Nephron (organoid): ENCODE results near the gene CCBE1.

Experiments
- H3K27ac Mint-ChIP-seq, 3 experiments: 2 replicates each; pipeline ENCODE4 v1.8.0; 2020; ENCODE audit warnings: mixed read lengths in 3 of 3, mild to moderate bottlenecking in 2 of 3, moderate library complexity in 1 of 3
- H3K27me3 Mint-ChIP-seq: 2 replicates; pipeline ENCODE4 v1.8.0; 2021; ENCODE audit warnings: low read depth, mild to moderate bottlenecking, moderate library complexity, mixed read lengths
- H3K36me3 Mint-ChIP-seq: 2 replicates; pipeline ENCODE4 v1.8.0; 2020; ENCODE audit warnings: low read depth, mixed read lengths
- H3K4me1 Mint-ChIP-seq: 2 replicates; pipeline ENCODE4 v1.8.0; 2020; ENCODE audit warnings: mixed read lengths
- H3K4me3 Mint-ChIP-seq, 3 experiments: 2 replicates each; pipeline ENCODE4 v1.8.0; 2020; ENCODE audit warnings: mild to moderate bottlenecking in 3 of 3, mixed read lengths in 3 of 3, moderate library complexity in 2 of 3
- H3K9me3 Mint-ChIP-seq: 2 replicates; pipeline ENCODE4 v1.8.0; 2020; ENCODE audit warnings: mixed read lengths
- TF ChIP-seq, protein P1 (sequence below), 3 experiments: fragments of 200-600 bp; sonication (generic); IDR thresholded peaks; one replicate each; pipeline ENCODE4 v1.5.0; 2021; ENCODE audit warnings: antibody characterized with exemption in 3 of 3; ENCODE audit not compliant: unreplicated experiment in 3 of 3

The CCBE1 gene

DNA sequence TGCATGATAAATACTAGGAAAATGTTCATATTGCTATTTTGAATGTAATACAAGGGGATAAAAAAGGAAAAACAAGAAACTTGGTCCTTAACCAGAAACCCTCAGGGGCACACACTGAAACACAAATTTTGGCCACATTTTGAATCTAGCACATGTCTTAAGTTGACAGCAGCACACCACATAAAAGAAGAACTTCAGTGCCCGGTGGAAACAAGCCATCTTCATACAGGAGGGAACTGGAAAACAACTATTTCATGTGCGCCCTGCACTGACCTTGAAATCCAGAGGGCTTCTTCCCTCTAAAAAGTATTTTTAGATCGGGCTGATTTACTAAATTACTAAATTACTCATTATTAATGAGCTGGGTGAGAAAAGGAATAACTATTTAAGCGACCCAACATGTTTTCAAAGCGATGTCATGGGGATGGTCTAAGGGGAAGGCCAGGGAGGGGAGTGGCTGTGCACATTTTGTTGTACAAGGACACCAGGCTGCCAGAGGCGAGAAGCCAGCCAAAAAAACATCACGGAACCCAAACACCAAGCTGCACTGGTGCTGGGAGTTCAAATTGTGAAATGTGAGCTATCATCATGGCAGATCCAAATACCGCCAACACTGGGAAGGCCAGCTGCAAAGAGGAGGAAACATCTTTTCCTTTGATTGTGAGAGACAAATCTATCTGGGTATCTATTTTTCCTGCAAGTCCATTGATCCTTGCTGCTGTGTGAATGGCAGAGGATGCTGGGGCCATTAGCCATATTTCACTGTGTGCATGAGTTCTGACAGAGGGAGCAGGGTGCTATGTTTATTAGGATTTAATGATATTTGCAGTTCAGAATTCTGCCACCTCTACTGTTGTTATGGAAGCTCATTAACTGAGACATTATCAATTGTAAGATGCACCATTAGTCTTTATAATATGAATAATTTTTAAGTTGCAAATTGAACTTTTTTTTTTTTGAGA lies 187.5 kb downstream of the CCBE1 start:
- TF ChIP-seq, protein P1, sequence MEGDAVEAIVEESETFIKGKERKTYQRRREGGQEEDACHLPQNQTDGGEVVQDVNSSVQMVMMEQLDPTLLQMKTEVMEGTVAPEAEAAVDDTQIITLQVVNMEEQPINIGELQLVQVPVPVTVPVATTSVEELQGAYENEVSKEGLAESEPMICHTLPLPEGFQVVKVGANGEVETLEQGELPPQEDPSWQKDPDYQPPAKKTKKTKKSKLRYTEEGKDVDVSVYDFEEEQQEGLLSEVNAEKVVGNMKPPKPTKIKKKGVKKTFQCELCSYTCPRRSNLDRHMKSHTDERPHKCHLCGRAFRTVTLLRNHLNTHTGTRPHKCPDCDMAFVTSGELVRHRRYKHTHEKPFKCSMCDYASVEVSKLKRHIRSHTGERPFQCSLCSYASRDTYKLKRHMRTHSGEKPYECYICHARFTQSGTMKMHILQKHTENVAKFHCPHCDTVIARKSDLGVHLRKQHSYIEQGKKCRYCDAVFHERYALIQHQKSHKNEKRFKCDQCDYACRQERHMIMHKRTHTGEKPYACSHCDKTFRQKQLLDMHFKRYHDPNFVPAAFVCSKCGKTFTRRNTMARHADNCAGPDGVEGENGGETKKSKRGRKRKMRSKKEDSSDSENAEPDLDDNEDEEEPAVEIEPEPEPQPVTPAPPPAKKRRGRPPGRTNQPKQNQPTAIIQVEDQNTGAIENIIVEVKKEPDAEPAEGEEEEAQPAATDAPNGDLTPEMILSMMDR (IDR thresholded peaks at IDR 0.05; ENCODE audit: unreplicated experiment in 3 of 3), result no peak
- H3K9me3 Mint-ChIP-seq, result peaks cover 8% of the 10 kb centered on the region
- peaks cover 54% of the 10 kb centered on the region for H3K4me1 Mint-ChIP-seq
- no peak overlapping the region for H3K4me3 Mint-ChIP-seq
- peaks cover 10% of the 10 kb centered on the region for H3K27me3 Mint-ChIP-seq
- H3K27ac Mint-ChIP-seq, result peak overlapping the region in 2 of 3 experiments; percentile 48 to 61
- H3K36me3 Mint-ChIP-seq, result peaks cover 17% of the 10 kb centered on the region

GRCh38 chr18:59505356-59505755 lies 191.9 kb downstream of the CCBE1 start:
- Mint-ChIP-seq H3K4me1 (peaks cover 64% of the 10 kb centered on the region), H3K4me3 (no peak overlapping the region), H3K9me3 (peaks cover 8% of the 10 kb centered on the region), H3K36me3 (peaks cover 23% of the 10 kb centered on the region), H3K27me3 (peaks cover 3% of the 10 kb centered on the region), H3K27ac (peak overlapping the region; percentile 22 to 84 (median 80))
- TF ChIP-seq, protein P1 (IDR thresholded peaks at IDR 0.05; ENCODE audit: unreplicated experiment in 3 of 3), result no peak

DNA sequence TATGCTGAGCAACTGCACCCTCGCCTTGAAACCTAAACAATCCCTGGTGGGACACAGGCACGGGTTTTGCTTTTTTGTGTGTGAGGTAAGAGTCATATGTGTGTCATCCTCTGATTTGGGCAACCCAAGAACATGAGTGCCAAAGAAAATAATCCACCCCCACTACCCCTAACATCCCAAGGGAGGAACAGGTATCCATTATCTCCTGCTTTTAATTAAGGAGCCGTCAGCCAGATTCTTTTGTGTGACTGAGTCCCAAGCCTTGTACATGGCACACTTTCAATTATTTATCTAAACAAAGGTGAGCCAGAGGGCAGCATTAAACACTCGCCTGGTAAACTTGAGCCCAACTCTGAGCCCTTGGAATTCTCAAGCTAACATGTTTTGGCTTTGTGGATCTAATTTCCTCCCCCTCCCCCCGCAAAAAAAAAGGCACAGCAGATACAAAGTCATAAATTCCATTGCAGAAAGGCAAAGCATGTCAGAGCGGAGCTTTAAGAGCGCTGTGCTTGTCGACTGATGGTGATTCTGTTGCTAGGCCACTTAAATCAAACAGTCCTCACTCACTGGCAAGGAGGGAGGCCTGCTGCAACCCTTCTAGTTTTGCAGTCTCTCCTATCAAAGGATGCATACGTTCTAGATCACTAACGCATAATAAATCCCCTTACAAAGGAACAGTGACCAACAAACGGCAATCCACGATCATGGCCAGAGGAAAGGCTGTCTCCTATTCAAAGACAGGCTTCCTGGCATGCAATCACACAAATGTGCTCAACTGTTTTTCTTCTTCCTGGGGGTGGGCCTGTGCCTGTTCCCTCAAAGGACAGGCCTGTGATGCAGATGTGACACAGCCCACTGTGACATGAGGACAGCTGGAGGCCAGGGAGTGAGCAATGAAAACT lies 194.7 kb downstream of the CCBE1 start:
- Mint-ChIP-seq H3K27me3 (no peaks in the 10 kb centered on the region), H3K36me3 (peaks cover 43% of the 10 kb centered on the region), H3K4me1 (peaks cover 70% of the 10 kb centered on the region), H3K9me3 (peaks cover 21% of the 10 kb centered on the region), H3K4me3 (peak overlapping the region; percentile 2 to 10 (median 4)), H3K27ac (peak overlapping the region; percentile 80 to 91 (median 84))
- TF ChIP-seq, protein P1 (IDR thresholded peaks at IDR 0.05; ENCODE audit: unreplicated experiment in 3 of 3), result no peak

- Mint-ChIP-seq H3K27me3 (no peaks in the 10 kb centered on the region), H3K9me3 (peaks cover 24% of the 10 kb centered on the region), H3K27ac (peak overlapping the region; percentile 80 to 91 (median 84)), H3K4me1 (peaks cover 70% of the 10 kb centered on the region), H3K4me3 (no peak overlapping the region), H3K36me3 (peaks cover 41% of the 10 kb centered on the region)
- TF ChIP-seq, protein P1 (IDR thresholded peaks at IDR 0.05; ENCODE audit: unreplicated experiment in 3 of 3), result no peak
Observed at GRCh38 chr18:59501920-59502273, 195.3 kb downstream of the CCBE1 start.

DNA sequence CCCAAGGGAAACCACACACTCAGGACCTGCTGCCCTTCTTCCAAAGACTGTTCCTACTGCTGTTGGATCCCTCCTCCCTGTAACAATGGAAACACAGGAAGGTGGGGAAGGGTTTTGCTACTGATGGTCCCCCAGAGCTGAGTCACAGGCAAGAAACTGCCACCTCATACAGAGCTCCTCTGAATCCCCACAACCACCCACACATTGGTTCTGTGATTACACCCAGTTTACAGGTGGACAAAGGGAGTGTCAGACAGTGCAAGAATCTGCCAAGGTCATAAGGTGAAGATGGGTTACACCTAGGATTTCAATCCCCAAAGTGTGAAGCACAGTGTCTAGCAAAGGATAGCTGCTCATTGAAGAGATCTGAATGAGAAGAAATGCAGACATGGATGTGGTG lies 196.5 kb downstream of the CCBE1 start:
- TF ChIP-seq, protein P1 (IDR thresholded peaks at IDR 0.05; ENCODE audit: unreplicated experiment in 3 of 3), result no peak
- peaks cover 67% of the 10 kb centered on the region for H3K4me1 Mint-ChIP-seq
- no peaks in the 10 kb centered on the region for H3K27me3 Mint-ChIP-seq
- peaks cover 43% of the 10 kb centered on the region for H3K36me3 Mint-ChIP-seq
- H3K9me3 Mint-ChIP-seq, result peaks cover 20% of the 10 kb centered on the region
- peak overlapping the region; percentile 80 to 91 (median 84) for H3K27ac Mint-ChIP-seq
- H3K4me3 Mint-ChIP-seq, result no peak overlapping the region
